ENCODE results near the gene MIEF1.

The MIEF1 gene

DNA sequence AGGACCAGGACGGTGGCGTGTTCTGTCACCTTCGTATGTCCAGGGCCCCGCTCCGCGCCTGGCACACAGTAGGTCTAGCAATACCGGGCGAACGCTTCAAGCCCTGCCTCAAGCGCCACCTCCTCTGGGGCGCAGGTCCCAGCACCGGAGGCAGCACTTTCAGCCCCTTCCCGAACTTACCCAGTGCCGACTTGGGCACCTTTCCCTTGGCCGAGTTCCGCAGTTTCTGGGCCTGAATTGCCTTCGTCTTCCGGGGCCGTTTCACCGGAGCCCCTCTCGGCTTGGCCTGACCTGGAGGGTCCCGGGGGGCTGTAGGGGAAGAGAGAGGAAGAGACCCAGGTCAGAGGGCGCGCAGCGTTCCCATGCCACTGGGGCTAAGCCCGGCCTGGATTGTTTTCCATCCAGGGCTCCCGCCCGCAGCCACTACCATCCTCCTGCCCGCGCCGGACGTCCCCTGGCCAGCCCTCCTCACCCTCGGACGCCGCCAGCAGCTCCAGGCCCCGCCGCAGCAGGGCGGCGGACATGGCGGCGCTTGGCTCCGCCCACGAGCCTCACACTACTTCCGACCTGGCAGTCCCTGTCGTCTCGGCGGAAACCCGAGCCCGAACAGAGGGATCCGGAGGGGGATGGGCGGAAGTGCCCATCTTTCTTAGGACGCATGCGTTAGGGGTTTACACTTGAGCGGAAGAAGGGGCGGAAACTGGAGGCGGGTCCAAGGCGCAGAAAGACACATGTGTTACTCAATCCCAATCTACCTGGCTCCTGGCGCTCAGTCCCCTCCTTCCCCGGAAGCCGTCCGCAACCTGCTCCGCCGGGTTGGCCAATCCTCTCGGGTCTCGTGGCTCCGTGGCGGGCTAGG is 30.4 kb downstream of the MIEF1 start, which contains the start of gene RPS19BP1:
TSS of gene RPS19BP1 (minus strand) at position 534 of the 859 bp plus-strand sequence. CDS start at position 524, 10 bp downstream.
- peak; percentile 100 for DNase-seq

DNA sequence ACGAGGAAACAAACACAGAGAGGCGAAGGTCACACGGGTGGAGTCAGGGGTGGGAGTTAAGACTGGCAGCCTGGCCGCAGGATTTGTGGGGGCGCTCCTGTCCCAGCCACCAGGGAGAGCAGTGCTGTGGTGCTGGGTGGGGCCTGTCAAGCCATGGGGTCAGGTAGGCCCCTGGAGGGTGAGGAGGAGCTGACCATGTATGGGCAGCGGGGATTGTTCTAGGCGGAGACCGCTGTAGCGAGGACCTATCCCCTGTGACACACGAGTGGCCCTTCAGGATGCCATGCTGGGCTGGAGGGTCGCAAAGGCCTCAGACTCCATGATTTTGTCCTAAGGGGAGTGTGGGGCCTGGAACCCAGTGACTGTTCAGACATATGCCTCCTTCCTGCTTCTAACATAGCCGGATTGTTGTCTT is 32.0 kb downstream of the MIEF1 start:
- no peak for DNase-seq

DNA sequence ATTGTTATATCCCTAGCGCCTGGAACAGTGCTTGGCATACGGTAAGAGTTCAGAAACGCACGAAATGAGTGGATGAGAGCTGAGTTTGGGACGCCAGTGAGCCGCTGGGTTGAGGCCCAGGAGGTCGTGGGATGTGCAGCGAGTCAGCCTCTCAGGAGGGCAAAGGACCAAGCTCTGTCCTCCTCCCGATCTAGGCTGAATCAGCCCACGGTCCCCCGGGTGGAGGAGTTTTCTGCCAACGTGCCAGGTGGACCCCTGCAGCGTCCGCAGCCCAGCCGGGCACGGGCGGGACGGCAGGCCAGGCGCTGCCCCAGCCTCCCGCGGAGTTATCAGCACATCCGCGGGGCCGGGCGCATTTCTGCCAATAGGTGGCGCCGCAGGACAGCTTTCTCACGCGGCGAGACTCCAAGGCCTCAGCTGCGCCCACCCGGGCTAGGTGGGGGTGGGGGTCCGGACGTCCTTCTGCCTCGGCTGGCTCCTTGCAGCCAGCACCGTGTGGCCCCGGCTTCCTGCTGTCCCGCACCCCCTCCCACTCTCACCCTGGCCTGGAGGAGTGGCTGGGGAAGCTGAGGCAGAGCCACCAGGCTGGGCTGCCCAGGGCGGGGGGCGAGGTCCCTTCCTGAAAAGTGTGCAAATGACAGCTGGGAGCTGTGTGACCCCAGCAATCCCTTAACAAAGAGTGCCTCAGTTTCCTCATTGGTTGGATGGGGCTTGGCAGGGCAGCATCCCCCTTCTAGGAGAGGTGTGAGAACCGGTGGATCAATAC is 32.7 kb downstream of the MIEF1 start:
- DNase-seq: peak; percentile 86

GRCh38 chr22:39535357-39535725 is 33.3 kb downstream of the MIEF1 start:
- no peak for DNase-seq

- no peak for DNase-seq
These were observed 33.9 kb downstream of the MIEF1 start for GRCh38 chr22:39535831-39536449.

DNA sequence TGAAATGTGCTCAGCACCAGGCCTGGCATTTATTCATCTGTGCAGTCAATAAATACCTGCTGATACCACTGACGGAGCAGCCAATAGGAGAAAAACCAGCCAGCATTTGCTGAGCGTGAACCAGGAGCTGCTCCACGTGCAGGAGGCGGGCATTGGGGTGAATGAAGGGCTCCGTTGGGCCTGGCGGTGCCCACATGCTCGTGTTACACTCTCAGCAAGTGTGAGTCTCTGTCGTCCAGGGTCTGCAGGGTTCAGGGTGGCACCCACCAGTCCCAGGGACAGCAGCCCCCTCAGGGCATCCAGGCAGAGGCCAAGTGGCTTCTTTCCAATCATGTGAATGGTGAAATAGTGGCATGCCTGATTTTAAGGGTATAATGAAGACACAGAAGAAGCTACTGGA is 34.6 kb downstream of the MIEF1 start:
- no peak for DNase-seq

DNA sequence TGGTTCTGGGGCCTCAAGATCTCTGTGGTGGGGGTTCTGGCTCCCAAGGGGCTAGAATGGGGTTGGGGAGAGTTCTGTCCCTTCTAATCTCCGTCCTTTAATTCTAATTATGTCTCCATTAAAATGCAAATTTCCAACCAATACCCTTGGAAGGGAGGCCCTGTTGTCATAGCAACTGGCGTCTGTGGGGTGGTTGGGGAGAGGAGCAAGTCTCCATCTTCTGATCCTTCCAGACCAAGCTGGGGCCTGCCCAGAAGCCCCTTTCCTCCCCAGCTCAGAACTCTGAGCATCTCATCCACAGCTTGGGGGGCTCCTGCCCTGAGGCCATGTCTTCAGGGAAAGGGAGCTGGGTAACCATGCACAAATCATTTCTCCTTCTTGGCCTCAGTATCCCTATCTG is 35.9 kb downstream of the MIEF1 start:
- DNase-seq: no peak

DNA sequence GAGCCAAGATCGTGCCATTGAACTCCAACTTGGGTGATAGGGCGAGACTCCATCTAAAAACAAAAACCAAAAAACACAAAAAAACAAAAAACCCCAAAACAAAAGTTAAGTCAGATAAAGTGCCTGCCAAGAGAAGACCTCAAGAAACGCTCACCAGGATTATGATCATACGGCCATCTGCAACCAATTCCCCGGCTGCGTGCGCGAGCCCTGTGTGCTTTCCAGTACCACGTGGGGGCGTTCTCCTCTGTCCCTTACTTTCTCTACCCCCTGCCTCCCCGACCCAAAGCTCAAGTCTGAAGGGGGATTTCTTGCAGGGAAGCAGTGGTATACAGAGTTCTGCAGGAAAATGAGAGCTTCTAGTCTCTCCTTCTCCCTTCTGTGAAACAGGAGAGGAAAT is 41.0 kb downstream of the MIEF1 start:
- DNase-seq: peak; percentile 77

DNA sequence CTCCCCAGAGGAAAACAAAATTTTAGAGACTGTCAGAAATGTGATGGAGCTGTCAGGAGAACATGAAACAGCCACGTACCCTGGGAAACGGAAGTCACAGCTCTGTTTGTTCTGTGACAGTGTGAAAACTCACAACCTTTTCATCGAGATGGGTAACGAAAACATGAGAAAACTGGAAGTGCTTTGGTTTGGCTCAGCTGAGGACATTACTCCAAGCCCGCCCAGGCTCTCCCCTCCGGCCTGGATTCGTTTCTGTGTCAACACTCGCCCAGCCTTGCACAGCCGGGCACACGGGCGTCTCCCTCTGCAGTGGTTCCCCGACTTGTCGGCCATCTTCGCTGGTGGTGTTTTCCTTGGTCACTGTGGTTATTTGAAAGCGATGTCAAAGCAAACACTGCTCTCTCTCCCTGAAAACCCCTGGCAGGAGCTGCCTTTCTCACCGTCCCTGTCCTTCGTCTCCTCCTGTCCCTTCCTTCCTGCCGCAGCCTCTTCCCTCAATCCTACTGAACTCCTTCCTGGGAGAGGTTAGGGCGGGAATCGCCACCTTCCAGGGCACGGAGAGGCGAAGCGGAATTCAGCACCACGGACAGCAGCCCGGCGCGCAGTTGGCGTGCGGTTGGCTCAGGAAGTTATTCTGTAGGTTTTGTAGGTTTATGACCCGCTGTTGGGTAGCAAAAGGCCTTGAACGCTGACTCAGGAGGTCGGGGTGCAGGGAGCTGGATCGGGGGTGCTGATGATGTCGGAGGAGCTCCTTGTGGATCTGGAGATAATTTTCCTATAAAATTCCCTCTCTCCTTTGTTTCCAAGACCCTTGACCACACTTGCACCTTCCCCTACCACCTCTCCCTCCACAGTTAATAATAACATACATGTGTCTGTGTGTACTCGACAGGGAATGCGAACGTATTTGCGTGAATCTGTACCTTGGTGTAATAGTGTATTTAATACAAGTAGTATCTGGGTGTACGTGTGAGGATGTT is 43.6 kb downstream of the MIEF1 start:
- DNase-seq: peak; percentile 78

DNA sequence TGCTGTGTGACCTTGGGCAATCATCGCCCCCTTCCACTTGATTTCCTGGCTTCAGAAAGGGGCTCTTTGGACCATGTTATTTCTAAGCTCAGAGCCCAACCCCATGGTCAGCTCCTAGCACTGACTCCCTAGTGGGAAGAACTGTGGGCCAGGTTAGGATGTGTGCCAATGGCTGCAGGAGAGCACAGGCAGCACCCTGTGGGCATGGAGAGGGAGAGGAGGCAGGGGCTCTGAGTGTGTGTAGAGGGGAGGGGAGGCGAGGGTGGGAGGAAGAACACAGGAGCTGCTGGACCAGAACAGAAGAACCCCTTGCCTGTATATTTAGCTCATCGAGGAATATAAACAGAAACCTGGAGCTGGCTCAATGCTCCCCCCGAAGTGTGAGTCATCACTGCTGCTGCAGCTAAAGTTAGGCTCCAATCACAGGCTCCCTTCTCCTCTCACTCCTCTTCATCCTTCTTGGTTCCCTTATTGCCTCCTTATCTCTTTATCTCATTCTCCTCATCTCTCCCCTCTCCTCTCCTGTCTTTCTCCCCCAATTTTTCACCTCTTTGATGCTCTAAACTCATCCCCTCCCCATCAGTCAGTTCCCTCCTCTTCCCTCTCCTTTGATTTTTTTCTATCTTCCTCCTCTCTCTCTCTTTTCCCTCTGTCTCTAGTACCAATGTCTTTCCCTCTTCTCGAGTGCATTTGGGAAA is 44.9 kb downstream of the MIEF1 start:
- DNase-seq: no peak

- no peak for DNase-seq
These were observed 45.5 kb downstream of the MIEF1 start for GRCh38 chr22:39547587-39547947.

- no peak for DNase-seq
These were observed 51.3 kb downstream of the MIEF1 start for GRCh38 chr22:39553429-39553828.

DNA sequence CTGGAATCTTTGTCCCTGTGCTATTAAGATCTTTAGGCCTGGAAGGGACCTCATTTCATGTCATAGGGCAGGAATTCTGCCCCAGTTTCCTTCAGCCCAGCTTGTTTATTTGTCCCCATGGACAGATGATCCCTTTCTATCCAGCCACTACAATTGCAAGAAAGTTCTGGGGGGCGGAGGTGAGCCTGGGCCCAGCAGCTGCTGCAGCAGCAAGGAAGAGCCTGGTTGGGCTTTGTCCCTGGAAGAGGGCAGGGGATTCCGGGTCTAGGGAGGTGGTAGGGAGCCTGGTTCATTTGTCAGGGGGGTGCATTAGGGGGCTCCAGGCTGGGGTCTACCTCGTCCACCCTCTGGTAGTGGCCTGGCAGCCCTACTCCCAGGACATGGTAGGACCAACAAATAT is 52.1 kb downstream of the MIEF1 start:
- DNase-seq: no peak

DNA sequence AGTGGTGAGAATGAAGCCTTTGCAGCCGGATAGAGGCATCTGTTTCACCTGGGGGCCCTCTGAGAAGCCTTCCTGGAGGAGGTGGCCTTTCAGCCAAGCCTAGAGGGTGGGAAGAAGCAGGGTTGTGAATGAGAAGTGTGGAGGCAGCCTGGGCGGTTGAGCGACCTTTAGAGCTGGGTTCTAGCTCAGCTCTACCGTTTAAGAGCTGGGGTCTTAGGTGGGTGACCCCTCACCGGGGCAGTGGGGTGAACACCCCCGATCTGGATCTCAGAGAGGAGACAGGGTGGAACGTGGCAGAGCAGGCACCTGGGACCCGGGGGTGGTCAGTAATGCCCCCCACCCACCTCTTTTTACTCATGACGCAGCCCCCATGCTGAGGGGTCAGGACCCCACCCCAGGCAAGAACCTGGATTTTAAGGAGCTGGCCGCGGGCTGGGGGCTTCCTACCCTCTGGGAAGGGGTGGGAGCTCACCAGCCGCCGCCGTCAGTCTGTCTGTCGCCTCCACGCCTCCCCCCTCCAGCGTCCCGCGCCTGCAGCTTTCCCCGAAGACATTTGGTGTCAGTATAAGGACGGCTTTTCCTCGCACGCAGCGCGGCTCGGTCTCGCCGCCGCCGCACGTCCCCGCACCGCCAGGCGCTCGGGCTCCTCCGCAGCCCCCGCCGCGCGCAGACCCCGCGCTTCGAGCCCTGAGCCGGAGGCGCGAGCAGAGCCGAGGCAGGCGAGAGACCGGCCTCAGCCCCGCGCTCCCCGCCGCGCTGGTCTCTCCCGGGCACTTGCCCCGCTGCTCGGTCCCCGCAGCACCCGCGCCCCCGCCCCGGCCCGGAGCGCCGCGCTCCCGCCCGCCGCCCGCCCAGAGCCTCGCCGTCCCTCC is 55.1 kb downstream of the MIEF1 start:
- peak; percentile 57 for DNase-seq

GRCh38 chr22:39558254-39558727 is 56.2 kb downstream of the MIEF1 start:
- DNase-seq: no peak

DNA sequence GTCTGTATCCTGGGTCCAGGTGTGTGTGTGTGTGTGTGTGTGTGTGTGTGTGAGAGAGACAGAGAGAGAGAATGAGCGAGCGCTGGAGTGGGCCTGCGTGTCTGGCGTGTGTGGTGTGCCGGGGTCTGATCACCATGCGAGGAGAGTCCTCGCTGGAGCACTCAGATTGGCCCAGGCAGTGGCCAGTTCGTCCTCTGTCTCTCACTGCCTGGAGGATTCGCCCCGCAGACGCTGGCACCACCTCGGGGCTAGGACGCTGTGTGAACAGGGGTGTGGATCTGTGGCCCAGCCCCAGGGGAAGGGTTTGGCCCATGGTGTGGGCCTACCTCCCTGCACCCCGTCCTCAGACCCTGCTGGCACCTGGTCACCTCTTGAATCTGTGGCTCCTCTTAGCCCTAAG is 56.9 kb downstream of the MIEF1 start:
- DNase-seq: no peak

GRCh38 chr22:39559456-39560105 is 57.5 kb downstream of the MIEF1 start:
- DNase-seq: no peak

GRCh38 chr22:39560127-39560526 is 58.0 kb downstream of the MIEF1 start:
- no peak for DNase-seq

GRCh38 chr22:39562839-39563489 is 60.9 kb downstream of the MIEF1 start:
- DNase-seq: no peak

All from hematopoietic multipotent progenitor cell treated with erythropoietin and hydrocortisone succinate and interleukin-3 and kit ligand, for 6 days (in vitro differentiated cells).